NK-92 (cell line): Measurements from ENCODE around the gene HTATIP2.
"Not testable (repeated sequence)": the region's sequence is repeated elsewhere in the genome, so short reads cannot be mapped to it uniquely, and the experiment has no call there.

Experiments used
- DNase-seq: peaks from one replicate; lab custom pipeline; 2025; ENCODE audit not compliant: unreplicated experiment; lab: John Stamatoyannopoulos, UW

Gene HTATIP2

GRCh38 chr11:20363500-20364340, at the start of gene HTATIP2:
HTATIP2 (plus strand) TSS chr11:20363714; CDS start chr11:20364238, 524 bp downstream.
- no peak for DNase-seq

- no peak for DNase-seq
These were observed 47.7 kb upstream of the HTATIP2 start for GRCh38 chr11:20315800-20316199.

DNA sequence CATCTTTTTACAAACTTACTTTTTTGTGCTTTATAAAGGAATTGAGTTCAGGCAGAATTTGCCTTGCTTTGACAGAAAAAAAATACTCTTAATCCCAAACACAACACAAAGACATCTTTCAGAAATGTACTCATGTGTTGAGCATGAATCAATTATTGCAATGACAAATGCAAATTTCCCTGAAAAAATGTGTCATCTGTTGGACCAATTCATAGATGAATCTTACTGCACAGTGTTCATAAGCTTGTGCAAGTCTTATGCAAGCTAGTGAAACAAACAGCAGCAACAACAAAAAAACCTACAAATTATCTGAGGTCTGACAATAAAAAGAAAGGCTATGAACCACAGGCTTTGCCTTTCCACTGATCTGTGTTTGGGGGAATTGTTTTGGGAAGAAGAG, 42.3 kb upstream of the HTATIP2 start:
- DNase-seq, result no peak

GRCh38 chr11:20327377-20327935, 36.1 kb upstream of the HTATIP2 start:
- no peak for DNase-seq

DNA sequence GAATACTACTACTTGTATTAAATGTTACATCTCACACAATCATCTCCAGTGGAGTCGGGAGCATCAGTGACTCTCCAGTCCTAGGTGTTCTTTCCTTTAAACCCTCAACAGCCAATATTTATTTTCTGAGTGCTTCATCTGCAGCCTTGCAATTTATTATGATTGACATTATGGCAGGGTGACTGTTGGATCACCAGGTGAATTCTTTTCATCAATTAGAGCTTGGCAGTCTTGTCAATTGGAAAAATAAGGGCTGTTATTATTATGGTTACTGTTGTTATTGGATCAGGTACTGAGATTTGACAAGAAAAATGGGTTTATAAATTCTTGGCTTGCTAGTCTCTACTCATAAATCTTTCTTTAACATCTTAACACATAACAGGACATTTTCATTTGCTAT, 27.5 kb upstream of the HTATIP2 start:
- DNase-seq, result no peak

DNA sequence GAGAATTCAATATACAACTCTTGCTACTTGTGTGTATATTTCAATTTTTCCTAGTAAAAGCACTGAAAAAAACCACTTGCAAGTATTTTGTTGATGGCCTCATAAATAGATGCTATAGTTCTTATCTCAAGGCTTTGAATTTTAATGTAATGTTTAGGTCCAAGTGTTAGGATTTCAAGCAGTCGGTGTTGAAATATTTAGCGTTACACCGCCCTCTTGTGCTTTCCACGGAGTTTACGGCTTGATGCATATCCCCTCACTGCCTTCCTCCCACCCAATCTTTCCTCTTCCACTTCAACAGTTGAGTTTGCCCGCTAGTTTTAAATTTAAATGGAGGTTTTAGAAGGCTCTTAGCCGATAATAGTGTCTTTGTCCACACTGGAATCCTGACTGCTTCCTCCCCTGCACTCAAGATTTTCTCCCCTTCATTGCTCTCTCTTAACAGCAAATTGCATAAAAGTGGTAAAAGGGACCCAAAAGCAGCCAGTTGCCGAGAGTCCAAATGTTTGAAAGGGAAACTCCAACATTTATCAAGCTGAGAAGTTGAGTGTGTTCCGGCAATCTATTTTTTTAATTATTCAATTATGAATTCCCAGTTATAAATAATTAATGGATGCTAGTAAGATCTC, 25.9 kb upstream of the HTATIP2 start:
- DNase-seq, result no peak

GRCh38 chr11:20342347-20343141, 21.0 kb upstream of the HTATIP2 start:
- no peak for DNase-seq

DNA sequence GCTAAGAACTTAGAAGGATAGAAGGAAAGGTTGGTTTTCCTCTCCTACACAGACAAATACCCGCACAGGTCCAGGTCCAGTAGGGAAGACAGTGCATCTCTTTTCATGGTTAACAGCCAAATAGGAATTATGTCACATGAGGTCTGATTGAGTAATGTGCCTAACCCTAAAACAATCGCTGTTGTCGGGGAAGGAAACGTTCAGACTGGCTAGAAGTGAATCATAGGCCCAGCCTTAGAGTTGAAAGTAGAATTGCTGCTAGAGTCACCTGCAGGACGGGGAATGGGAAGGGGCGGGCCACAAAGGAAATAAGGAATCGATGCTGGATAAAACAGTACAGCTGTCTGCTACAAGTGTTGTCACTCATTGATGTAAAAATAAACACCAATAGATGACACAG, 12.4 kb upstream of the HTATIP2 start:
- DNase-seq, result no peak

DNA sequence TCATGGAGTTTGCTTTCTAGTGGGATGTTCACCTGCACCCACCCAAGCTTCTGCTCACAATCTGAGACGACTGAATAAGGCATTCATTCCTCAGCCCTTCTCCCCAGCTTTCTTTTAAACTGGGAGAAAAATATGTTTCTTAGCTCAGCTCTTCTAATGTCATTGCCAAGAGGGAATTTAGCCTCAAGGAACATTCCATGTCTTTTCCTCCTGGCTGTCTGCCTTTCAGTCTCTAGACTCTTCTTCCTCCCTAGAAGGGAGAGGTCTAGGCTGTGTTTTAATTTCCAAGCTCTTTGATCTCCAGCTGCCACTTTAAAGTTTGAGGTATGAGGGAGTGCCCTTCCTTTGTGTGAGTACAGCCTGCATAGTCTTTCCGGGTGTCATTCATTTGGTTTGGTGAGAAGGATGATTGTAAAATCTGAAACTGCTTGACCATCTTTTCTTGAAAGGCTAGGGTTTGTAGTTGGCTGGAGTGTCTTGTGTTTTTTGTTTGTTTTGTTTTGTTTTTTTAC, 11.7 kb upstream of the HTATIP2 start:
- no peak for DNase-seq

DNA sequence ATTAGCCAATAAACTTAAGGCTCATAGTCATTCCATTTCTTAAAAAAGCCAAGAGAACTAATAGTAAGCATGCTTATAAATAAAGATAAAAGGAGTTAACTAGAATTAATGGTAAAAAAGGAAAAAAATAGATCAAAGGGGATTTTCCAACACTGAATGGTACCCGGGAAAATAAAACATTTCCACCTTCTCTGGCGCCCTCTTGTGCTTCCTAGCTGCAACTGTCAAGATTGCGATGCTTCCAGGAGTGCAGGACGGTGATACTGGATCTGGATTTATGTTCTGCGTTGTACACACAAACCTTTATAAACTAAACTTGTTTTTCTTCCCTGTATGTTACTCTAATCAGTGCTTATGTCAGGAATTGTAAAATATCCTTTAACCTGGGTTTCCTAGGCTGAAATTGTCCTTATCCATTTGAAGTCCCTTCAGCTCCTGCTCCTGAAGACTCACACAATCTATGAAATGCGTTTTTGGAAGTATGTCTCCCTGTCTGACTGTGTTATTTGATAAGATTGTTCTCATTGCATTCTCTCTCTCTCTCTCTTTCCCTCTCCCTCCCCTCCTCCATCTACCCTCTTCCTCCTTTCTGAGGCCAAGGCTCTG, 9.6 kb upstream of the HTATIP2 start:
- DNase-seq, result no peak

DNA sequence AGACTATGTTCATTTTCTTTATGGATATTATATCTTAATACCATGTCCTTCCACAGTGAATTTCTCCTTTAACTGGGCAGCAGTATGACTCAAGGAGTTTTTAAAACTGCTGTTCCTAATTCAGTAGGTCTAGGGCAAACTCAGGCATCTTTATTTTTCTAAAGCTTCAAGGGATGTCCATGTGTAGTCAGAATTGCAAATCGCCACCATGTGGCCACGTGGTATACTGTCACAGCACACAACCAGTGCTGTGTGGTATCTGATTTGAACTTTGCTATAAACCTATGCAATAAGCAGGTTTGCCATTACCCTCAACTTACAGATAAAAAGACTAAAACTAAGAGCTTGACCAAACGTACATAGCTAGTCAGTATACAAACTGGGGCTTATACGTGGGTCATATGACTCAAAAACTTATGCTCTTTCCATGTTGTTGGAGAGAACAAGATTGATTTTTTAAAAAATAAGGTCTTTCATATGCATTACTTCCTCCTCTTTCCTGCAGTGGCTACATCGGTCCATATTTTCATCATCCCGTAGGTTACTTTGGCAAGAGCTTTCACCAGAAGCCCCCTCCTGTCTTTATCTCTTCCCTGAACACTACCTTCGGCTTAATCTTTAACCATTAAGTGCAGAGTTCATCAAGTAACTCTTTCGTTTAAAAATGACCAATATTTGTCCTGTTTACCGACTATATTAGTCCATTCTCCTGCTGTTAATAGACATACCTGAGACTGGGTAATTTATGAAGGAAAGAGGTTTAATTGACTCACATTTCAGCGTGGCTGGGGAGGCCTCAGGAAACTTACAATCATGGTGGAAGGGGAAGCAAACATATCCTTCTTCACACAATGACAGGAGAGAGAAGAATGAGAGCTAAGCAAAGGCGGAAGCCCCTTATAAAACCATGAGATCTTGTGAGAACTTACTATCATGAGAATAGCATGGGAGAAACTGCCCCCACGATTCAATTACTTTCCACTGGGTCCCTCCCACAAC, 8.0 kb upstream of the HTATIP2 start:
- no peak for DNase-seq

- DNase-seq, result no peak
These were observed 6.4 kb upstream of the HTATIP2 start for GRCh38 chr11:20357150-20357549.

GRCh38 chr11:20360650-20361049, 2.9 kb upstream of the HTATIP2 start:
- no peak for DNase-seq

- no peak for DNase-seq
These were observed 1.0 kb upstream of the HTATIP2 start for GRCh38 chr11:20362481-20362880.

- DNase-seq, result no peak
These were observed 390 bp upstream of the HTATIP2 start for GRCh38 chr11:20363149-20363499.

DNA sequence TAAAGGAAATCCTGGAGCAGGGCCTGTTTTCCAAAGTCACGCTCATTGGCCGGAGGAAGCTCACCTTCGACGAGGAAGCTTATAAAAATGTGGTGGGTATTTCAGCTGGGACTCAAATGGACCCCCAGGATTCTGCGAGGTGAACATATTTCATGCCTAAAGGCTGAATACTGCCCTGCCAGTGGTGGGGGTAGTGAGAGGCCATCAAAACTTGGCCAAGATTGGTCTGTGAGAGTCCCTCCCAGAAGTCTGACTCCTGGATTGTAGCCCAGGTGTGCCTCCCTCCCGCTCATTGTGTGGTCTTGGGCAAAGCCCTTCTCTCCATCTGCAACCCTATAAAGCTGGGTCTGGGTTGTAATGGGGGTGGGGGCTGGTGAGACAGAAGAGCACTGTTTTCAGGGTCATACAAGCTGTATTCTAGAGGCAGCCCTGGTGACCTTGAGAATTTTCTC, 853 bp downstream of the HTATIP2 start:
- DNase-seq, result no peak

GRCh38 chr11:20365465-20365864, 2.0 kb downstream of the HTATIP2 start:
- DNase-seq, result not testable (repeated sequence)

DNA sequence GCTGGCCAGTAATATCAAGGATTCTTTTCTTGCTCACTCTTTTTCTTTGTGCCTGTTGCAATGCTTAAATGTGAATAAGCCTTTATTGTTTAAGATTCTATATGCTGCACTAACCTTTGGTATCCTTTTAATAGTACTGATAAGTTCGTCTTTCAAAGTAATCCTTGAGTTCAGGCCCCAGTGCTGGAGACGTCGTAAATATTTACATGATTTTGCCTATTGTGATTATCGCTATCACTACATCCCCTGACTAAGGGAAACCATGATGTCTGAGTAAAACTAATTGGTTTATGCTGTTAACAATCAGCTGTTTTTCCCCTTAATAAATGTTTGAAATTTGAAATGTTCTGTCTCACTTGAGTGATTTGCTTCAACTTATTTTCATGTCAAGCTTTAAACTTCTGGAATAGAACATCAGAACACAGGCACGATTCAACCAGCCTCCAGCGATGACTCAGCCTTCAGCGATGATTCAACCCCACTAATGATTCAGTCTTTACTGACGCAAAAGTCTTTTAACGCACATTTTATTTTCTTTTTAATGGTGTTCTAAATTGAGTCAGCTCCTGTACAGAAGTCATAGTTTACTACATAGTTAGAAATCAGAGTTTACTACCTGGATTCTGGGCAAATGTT, 3.9 kb downstream of the HTATIP2 start:
- DNase-seq, result no peak

DNA sequence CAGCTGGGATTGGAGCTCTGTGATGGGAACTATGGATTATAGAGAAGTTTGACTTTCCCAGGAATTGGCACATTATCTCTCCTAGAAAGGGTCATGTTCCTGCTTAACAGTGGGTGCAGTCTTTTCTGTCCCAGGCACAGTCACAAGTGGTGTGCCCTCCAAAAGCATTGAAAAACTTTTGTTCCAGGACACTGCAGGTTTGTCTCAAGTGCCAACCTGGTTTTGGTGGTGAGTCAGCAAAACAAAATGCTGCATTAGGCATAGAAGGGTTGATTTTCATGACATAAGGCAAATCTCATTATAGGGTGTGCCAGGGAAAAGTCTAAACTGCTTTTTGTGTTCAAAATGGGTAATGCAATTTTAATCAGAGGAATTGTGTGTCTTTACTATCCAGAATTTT, 4.9 kb downstream of the HTATIP2 start:
- DNase-seq, result no peak
